HG03354 (cell line): ENCODE measurements around the gene ALDH5A1.

Source experiments
- ATAC-seq: cut with Tn5 transposase; IDR thresholded peaks from one replicate; pipeline ENCODE4 v1.9.1; 2021; ENCODE audit warnings: mild to moderate bottlenecking; ENCODE audit not compliant: unreplicated experiment, poor library complexity, severe bottlenecking

ALDH5A1 gene

GRCh38 chr6:24554474-24554873 is 59.7 kb downstream of the ALDH5A1 start:
- no peak for ATAC-seq

DNA sequence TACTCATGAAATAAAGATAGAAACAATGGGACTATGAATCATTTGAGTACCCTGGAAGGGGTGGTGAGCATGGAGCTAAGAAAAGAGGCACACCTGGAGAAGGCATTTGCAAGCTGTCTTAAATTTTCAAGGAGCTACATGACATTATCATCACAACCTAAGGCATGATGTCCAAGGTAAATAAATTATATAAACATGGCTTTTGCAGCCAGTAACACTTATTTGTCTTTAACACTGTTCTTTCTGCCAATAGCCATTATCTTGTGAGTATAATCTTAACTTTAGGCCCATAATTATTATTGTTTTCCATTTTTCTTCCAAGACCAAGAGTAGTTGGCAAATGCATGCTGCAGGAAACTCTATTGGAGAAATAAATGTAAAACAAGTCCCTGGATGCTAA is 63.7 kb downstream of the ALDH5A1 start:
- ATAC-seq = no peak

- no peak for ATAC-seq
Measured at GRCh38 chr6:24564081-24564480, 69.3 kb downstream of the ALDH5A1 start.

- ATAC-seq = no peak
Measured at GRCh38 chr6:24565196-24565595, 70.4 kb downstream of the ALDH5A1 start.

- ATAC-seq = no peak
Measured at GRCh38 chr6:24566020-24566767, 71.4 kb downstream of the ALDH5A1 start.

GRCh38 chr6:24568683-24569082 is 73.9 kb downstream of the ALDH5A1 start:
- ATAC-seq = no peak

- ATAC-seq = no peak
Measured at GRCh38 chr6:24569811-24570210, 75.0 kb downstream of the ALDH5A1 start.

GRCh38 chr6:24571361-24571760 is 76.6 kb downstream of the ALDH5A1 start:
- ATAC-seq = no peak

GRCh38 chr6:24574809-24575208 is 80.0 kb downstream of the ALDH5A1 start:
- peak; percentile 72 for ATAC-seq

DNA sequence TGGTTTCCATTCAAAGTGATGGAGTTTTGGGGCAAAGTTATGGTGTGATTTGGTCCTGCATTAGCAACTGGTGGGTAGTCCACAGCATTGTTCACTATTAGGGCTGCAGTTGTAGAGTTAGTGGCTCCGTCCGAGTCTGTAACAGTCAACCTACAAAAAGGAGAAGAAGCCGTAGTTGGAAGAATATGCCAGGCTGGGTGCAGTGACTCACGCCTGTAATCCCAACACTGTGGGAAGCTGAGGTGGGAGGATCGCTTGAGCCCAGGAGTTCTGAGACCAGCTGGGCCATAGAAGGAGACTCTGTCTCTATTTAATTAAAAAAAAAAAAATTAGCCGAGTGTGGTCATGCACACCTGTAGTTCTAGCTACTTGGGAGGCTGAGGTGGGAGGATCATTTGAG is 81.7 kb downstream of the ALDH5A1 start:
- no peak for ATAC-seq

DNA sequence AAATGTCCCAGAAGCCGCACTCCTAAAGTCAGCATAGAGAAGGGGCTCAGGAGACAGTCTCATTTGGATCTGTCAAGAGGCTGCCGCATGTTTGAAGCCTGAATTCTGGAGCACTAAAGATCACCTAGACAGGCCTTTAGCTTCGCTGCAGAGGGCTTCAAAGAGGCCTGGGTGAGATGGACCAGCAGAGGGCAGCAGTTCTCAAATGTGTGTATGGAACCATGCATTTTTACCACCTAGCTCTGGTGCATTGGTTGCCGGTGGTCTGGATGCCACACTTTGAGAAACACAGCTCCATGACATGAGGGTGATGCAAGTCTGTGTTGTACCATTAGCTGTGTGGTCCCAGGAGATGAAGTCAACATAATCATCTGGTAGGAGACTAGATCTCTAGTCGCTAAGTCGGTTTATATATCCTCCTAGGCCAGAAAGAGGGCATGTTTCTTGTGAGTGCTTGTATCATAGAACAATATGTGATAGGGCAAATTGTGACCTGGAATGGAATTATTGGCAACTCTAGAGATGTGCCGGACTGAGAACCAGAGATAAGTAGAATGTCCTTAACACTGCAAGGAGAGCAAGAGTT is 86.4 kb downstream of the ALDH5A1 start:
- ATAC-seq = peak; percentile 80

DNA sequence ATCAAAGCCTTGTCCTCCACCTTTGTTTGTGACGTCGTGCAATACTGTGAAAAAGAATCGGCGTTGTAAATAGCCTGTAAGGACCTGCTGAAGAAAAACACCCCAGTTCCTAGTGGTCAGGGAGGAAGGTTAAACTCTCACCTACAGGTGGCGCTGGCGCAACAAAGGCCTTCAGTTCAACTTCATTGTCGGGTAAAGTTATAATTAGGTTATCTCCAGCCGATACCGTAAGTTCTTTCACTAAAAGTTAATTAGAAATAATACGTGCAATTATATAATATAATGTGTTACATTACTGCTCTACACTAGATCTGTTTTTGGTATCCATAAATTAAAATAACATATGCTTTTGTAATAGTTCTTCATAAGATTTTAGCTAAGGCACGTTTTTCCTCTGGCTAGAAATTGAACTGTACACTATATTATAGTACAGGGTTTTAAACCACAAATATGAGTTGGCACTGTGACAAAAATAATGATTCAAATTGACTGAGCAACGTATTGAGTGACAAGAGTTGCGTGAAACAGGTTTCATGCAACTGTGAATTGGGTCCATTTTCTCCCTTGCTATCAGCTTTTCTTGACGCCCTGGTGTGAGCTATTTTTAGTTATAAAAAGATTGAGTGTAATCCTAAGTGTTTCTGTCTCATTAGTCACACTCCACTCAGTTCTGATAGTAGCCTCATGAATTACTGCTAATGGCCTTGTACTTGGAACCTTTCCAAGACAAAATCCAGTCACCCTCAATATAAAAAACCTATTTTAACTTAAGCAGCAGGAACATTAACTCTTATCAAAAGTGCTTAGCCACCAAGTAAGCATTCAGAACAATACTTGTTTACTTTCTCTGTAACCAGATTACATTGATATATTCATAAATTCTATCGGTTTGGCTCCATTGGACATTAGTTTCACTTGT is 89.0 kb downstream of the ALDH5A1 start:
- peak; percentile 73 for ATAC-seq

DNA sequence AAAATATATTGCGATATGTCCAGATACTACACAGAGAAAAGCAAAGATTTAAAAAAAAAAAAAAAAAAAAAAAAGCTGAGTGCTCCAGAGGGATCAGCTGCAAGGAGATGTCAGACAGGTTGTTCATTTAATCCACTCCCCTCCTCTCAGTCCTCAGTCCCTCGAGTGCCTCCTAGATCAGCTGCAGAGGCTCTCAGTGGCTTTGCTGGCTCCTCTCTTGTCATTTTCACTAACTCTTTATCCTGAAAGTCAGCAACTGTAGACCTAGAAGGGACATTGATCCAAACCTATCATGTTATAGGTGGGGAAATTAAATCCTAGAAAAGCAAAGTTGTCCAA is 89.6 kb downstream of the ALDH5A1 start:
- no peak for ATAC-seq
